Suprapubic skin (tissue), 4 donors: ENCODE results near the gene ZNF426. TPM values are rescaled to one million over a fixed set of nuclear protein-coding genes. Genes with fewer than 3 reads are reported as not detected.
A peak's percentile ranks its signal among the peaks of the same experiment; 100 is the strongest.
"Not testable (repeated sequence)": the region's sequence is repeated elsewhere in the genome, so short reads cannot be mapped to it uniquely, and the experiment has no call there.

Experiments
- DNase-seq, 2 donors: peaks; one replicate each; pipeline ENCODE4 v3.0.0-alpha.2; 2019; ENCODE audit warnings: low spot score in 2 of 2
- H3K27ac ChIP-seq: fragments of 200-600 bp; sonication (generic); one replicate; pipeline ENCODE4 v1.5.1; 2019
- H3K27me3 ChIP-seq: fragments of 200-600 bp; sonication (generic); one replicate; pipeline ENCODE4 v1.5.1; 2019
- H3K36me3 ChIP-seq: fragments of 200-600 bp; sonication (generic); one replicate; pipeline ENCODE4 v1.5.1; 2019
- H3K4me1 ChIP-seq: fragments of 200-600 bp; sonication (generic); one replicate; pipeline ENCODE4 v1.5.1; 2019
- H3K4me3 ChIP-seq: fragments of 200-600 bp; sonication (generic); one replicate; pipeline ENCODE4 v1.5.1; 2019; ENCODE audit warnings: mild to moderate bottlenecking
- H3K9me3 ChIP-seq: fragments of 200-600 bp; sonication (generic); one replicate; pipeline ENCODE4 v1.5.1; 2019
- CTCF ChIP-seq, 2 donors: fragments of 200-600 bp in 1 of 2; fragments of 450-650 bp in 1 of 2; sonication (generic) in 1 of 2; IDR thresholded peaks; one replicate each; pipeline ENCODE4 v1.5.1; 2016 to 2019; ENCODE audit warnings: antibody characterized with exemption in 2 of 2, mild to moderate bottlenecking in 1 of 2, moderate library complexity in 1 of 2
- EP300 ChIP-seq: sonication (generic); formaldehyde crosslinking; IDR thresholded peaks from one replicate; pipeline ENCODE4 v1.6.1; 2017; ENCODE audit warnings: antibody characterized with exemption
- POLR2A ChIP-seq, 2 donors: fragments of 450-650 bp; IDR thresholded peaks; one replicate each; pipeline ENCODE4 v1.6.1; 2017; ENCODE audit warnings: antibody characterized with exemption in 2 of 2, mild to moderate bottlenecking in 2 of 2, moderate library complexity in 2 of 2
- POLR2AphosphoS5 ChIP-seq, 3 donors: sonication (generic); formaldehyde crosslinking; IDR thresholded peaks; one replicate each; pipeline ENCODE4 v1.6.1; 2017; ENCODE audit warnings: antibody characterized with exemption in 3 of 3
- whole genome bisulfite sequencing: methylation state at CpG from one replicate; pipeline ENCODE4 v1.1.5; 2018; 5-methylcytosine and 5-hydroxymethylcytosine counted together
- total RNA-seq, 4 donors: library from RNA; depleted of rRNA; stranded (reverse); fragments of >200 nt; gene quantifications; one replicate each; pipeline ENCODE4 v1.1.0, GENCODE V29; 2016

The ZNF426 gene
- total RNA-seq, 4 donors from 2014 or later, result 8.6 to 12.6 (median 10.9) TPM

- Histone ChIP-seq H3K27ac (no peak overlapping the region), H3K4me1 (no peaks in the 10 kb centered on the region), H3K4me3 (no peak overlapping the region), H3K9me3 (peaks cover 83% of the 10 kb centered on the region), H3K27me3 (no peaks in the 10 kb centered on the region), H3K36me3 (peaks cover 51% of the 10 kb centered on the region)
- no peak for DNase-seq
- TF ChIP-seq EP300, result no peak
- no peak for TF ChIP-seq POLR2AphosphoS5 (IDR thresholded peaks at IDR 0.05)
- TF ChIP-seq CTCF (IDR thresholded peaks at IDR 0.05), result no peak
- no peak for TF ChIP-seq POLR2A (IDR thresholded peaks at IDR 0.05)
- WGBS, result 100% methylated on average over 6 of the region's 6 CpGs
Measured at GRCh38 chr19:9570255-9570654, 31.8 kb upstream of the ZNF426 start.

- H3K4me3 ChIP-seq, result no peak overlapping the region
- no peaks in the 10 kb centered on the region for H3K27me3 ChIP-seq
- peaks cover 79% of the 10 kb centered on the region for H3K36me3 ChIP-seq
- H3K9me3 ChIP-seq, result peaks cover 81% of the 10 kb centered on the region
- H3K27ac ChIP-seq, result no peak overlapping the region
- 100% methylated on average over 1 of the region's 1 CpG for WGBS
- no peak for DNase-seq
- TF ChIP-seq POLR2AphosphoS5 (IDR thresholded peaks at IDR 0.05) (no peak), EP300 (no peak), CTCF (IDR thresholded peaks at IDR 0.05) (no peak), POLR2A (IDR thresholded peaks at IDR 0.05) (no peak)
- no peaks in the 10 kb centered on the region for H3K4me1 ChIP-seq
Measured at GRCh38 chr19:9566729-9567128, 28.3 kb upstream of the ZNF426 start.

GRCh38 chr19:9565900-9566705, 27.7 kb upstream of the ZNF426 start:
- H3K9me3 ChIP-seq, result peaks cover 81% of the 10 kb centered on the region
- peaks cover 85% of the 10 kb centered on the region for H3K36me3 ChIP-seq
- H3K27me3 ChIP-seq, result no peaks in the 10 kb centered on the region
- 98% methylated on average over 9 of the region's 9 CpGs for WGBS
- no peak overlapping the region for H3K4me3 ChIP-seq
- no peak for DNase-seq
- no peaks in the 10 kb centered on the region for H3K4me1 ChIP-seq
- H3K27ac ChIP-seq, result no peak overlapping the region
- TF ChIP-seq POLR2AphosphoS5 (IDR thresholded peaks at IDR 0.05) (no peak), POLR2A (IDR thresholded peaks at IDR 0.05) (no peak), CTCF (IDR thresholded peaks at IDR 0.05) (no peak), EP300 (no peak)

GRCh38 chr19:9552536-9553274, 14.3 kb upstream of the ZNF426 start:
- 98% methylated on average over 4 of the region's 7 CpGs for WGBS
- H3K27me3 ChIP-seq, result no peaks in the 10 kb centered on the region
- peaks cover 48% of the 10 kb centered on the region for H3K9me3 ChIP-seq
- no peak overlapping the region for H3K27ac ChIP-seq
- peaks cover 4% of the 10 kb centered on the region for H3K36me3 ChIP-seq
- no peak for DNase-seq
- no peaks in the 10 kb centered on the region for H3K4me1 ChIP-seq
- no peak for TF ChIP-seq POLR2A (IDR thresholded peaks at IDR 0.05)
- no peak for TF ChIP-seq CTCF (IDR thresholded peaks at IDR 0.05)
- no peak for TF ChIP-seq EP300
- TF ChIP-seq POLR2AphosphoS5 (IDR thresholded peaks at IDR 0.05), result no peak
- H3K4me3 ChIP-seq, result no peak overlapping the region

- no peak for DNase-seq
- no peak for TF ChIP-seq EP300
- Histone ChIP-seq H3K4me3 (no peak overlapping the region), H3K27me3 (no peaks in the 10 kb centered on the region), H3K4me1 (no peaks in the 10 kb centered on the region), H3K36me3 (no peaks in the 10 kb centered on the region), H3K27ac (no peak overlapping the region), H3K9me3 (peaks cover 37% of the 10 kb centered on the region)
- WGBS, result 67% methylated on average over 1 of the region's 11 CpGs
Measured at GRCh38 chr19:9547870-9548269, 9.4 kb upstream of the ZNF426 start.

- H3K27me3 ChIP-seq, H3K4me3 ChIP-seq, H3K36me3 ChIP-seq, H3K4me1 ChIP-seq, DNase-seq, H3K9me3 ChIP-seq, H3K27ac ChIP-seq: not testable (repeated sequence)
- WGBS, result no CpG with 5 or more reads among the region's 12 CpGs
Measured at GRCh38 chr19:9541281-9541680, 2.8 kb upstream of the ZNF426 start.

GRCh38 chr19:9539921-9540320, 1.5 kb upstream of the ZNF426 start:
- H3K4me1 ChIP-seq, H3K9me3 ChIP-seq, H3K4me3 ChIP-seq, H3K27ac ChIP-seq, H3K27me3 ChIP-seq, DNase-seq: not testable (repeated sequence)
- peaks cover 20% of the 10 kb centered on the region for H3K36me3 ChIP-seq
- 94% methylated on average over 1 of the region's 1 CpG for WGBS

- not testable (repeated sequence) for H3K4me1 ChIP-seq, H3K27me3 ChIP-seq, DNase-seq
- peak overlapping the region; percentile 69 for H3K4me3 ChIP-seq
- WGBS, result 71% methylated on average over 6 of the region's 6 CpGs
- peaks cover 13% of the 10 kb centered on the region for H3K9me3 ChIP-seq
- H3K27ac ChIP-seq, result peak overlapping the region; percentile 85
- H3K36me3 ChIP-seq, result peaks cover 27% of the 10 kb centered on the region
Measured at GRCh38 chr19:9539201-9539600, 756 bp upstream of the ZNF426 start.
